GM12878 (cell line): ENCODE results near the gene A3GALT2. TPM values are rescaled to one million over a fixed set of nuclear protein-coding genes. Genes with fewer than 3 reads are reported as not detected.

Source experiments
- CTCF ChIP-seq, 3 experiments: IDR thresholded peaks in 2 of 3; conservative IDR thresholded peaks in 1 of 3; 2 replicates each; pipeline ENCODE4 v1.5.1; 2011; ENCODE audit warnings: low read depth in 3 of 3, low read length in 3 of 3, mild to moderate bottlenecking in 3 of 3, control low read depth in 2 of 3, moderate library complexity in 2 of 3, inconsistent platforms in 1 of 3, mixed read lengths in 1 of 3; ENCODE audit not compliant: control insufficient read depth in 2 of 3, insufficient read depth in 1 of 3; ENCODE audit errors: extremely low read depth in 1 of 3
- CUX1 ChIP-seq: IDR thresholded peaks from 2 replicates; pipeline ENCODE4 v1.6.1; 2012; ENCODE audit warnings: improper control_type of control experiment, low read depth, low read length; ENCODE audit not compliant: insufficient replicate concordance
- HDAC2 ChIP-seq: fragments of 200-600 bp; sonication (generic); IDR thresholded peaks from 2 replicates; pipeline ENCODE4 v1.6.1; 2017
- MTA2 ChIP-seq: fragments of 450-650 bp; IDR thresholded peaks from 2 replicates; pipeline ENCODE4 v1.6.1; 2016; ENCODE audit warnings: low read depth, mild to moderate bottlenecking, moderate library complexity
- polyA plus RNA-seq, 11 experiments: library from polyadenylated mRNA; depleted of rRNA in 4 of 11; unstranded in 6 of 11; stranded (reverse) in 5 of 11; fragments of >200 nt; fragmentation: Nextera tagmentation in 4 of 11; fragmentation: Illumina TruSeq in 1 of 11; extraction: Ambion mirVana in 4 of 11; extraction: Trizol in 1 of 11; gene quantifications; 1 replicate in 1 of 11; 2 replicates in 10 of 11; pipeline versions ENCODE4 v1.2.1 to v1.2.3, GENCODE V29; 2011 to 2016; ENCODE audit warnings: inconsistent platforms in 2 of 11, missing spikeins in 2 of 11, low read depth in 1 of 11
- total RNA-seq, 4 experiments: library from RNA; depleted of rRNA in 3 of 4; stranded (reverse); fragments of >200 nt in 3 of 4; fragmentation: Illumina TruSeq in 1 of 4; extraction: Trizol in 1 of 4; gene quantifications; 2 replicates each; pipeline versions ENCODE4 v1.2.1 to v1.2.3, GENCODE V29; 2013 to 2021

A3GALT2 gene
- total and polyA plus RNA-seq, 10 of the 15 experiments (the other 5 are each of a cell fraction or from before 2014, with no cell fraction given): not detected

GRCh38 chr1:33298623-33299277 is 22.1 kb downstream of the A3GALT2 start (continued):
- TF ChIP-seq HDAC2: no peak
- TF ChIP-seq CTCF (IDR thresholded peaks at IDR 0.05 in 2 of 3, conservative IDR thresholded peaks at IDR 0.05 in 1 of 3; ENCODE audit: control insufficient read depth in 2 of 3, extremely low read depth in 1 of 3, insufficient read depth in 1 of 3, low read depth in 3 of 3, low read length in 3 of 3): peak; percentile 84 to 92 (median 87)
- no peak for TF ChIP-seq CUX1
- no peak for TF ChIP-seq MTA2
